GM19099 (cell line): ENCODE results near the gene ELMOD3.

Source experiments
- POLR2A ChIP-seq: IDR thresholded peaks from 3 replicates; pipeline ENCODE4 v1.6.1; 2011; ENCODE audit warnings: low read depth; ENCODE audit not compliant: insufficient read length; ENCODE audit errors: extremely low read depth

The ELMOD3 gene

GRCh38 chr2:85438201-85439024 is 83.8 kb downstream of the ELMOD3 start:
- TF ChIP-seq POLR2A, result no peak

GRCh38 chr2:85439025-85439472 is 84.5 kb downstream of the ELMOD3 start:
- TF ChIP-seq POLR2A, result no peak

- TF ChIP-seq POLR2A, result no peak
Measured at GRCh38 chr2:85439986-85440385, 85.4 kb downstream of the ELMOD3 start.

GRCh38 chr2:85440729-85441128 is 86.2 kb downstream of the ELMOD3 start:
- TF ChIP-seq POLR2A, result no peak
